ENCODE measurements around the gene EML5.

EML5 gene

DNA sequence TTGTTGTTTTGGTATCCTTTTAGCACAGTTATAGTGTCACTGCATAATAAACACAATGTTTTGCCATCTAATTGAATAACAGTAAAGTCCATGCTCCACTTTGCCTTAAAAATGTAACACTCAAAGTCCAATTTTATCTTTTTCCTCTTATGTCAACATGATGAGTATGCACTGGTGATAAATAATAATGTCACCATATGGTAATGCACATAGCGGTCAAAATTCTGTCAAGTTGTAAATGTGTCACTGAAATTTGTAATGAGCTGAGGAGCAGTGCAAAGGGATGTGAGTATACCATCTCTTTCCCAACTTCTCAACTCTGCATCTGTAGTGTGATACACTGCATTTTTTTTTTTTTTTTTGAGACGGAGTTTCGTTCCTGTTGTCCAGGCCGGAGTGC, 65.7 kb downstream of the EML5 start:
- H3K36me3 Mint-ChIP-seq: no peaks in the 10 kb centered on the region
- CTCF ChIA-PET: interaction anchor here (0.7 kb wide), 1 partner anchor 26 kb away, joined by 4 read pairs; no protein-coding TSS in a partner anchor
- no peaks in the 10 kb centered on the region for H3K27me3 Mint-ChIP-seq
- no peak overlapping the region for H3K4me3 Mint-ChIP-seq
- DNase-seq: no peak
- no peak overlapping the region for H3K27ac Mint-ChIP-seq
- no peaks in the 10 kb centered on the region for H3K4me1 Mint-ChIP-seq
- no peaks in the 10 kb centered on the region for H3K9me3 Mint-ChIP-seq

DNA sequence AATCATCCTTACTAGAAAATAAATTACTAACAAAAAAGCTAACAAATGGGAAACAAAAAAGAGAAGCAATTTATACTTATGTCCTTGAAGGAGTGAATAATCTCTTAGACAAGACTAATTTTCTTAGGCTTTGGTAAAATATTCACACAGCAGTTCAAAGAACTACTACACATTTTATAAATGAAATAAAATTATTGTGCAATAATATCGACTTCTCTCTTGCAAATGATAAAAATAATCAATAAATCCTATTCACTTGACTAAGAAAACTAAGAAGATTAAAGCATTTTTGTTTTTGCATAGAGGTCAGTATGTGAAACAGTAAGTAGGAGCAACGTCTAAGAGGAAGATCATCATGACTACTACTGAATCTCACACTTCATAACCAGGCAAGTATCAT, 82.0 kb downstream of the EML5 start:
- no peak overlapping the region for H3K27ac Mint-ChIP-seq
- no peak overlapping the region for H3K4me3 Mint-ChIP-seq
- CTCF ChIA-PET: no interaction called here
- no peaks in the 10 kb centered on the region for H3K36me3 Mint-ChIP-seq
- H3K9me3 Mint-ChIP-seq: no peaks in the 10 kb centered on the region
- no peaks in the 10 kb centered on the region for H3K4me1 Mint-ChIP-seq
- DNase-seq: no peak
- no peaks in the 10 kb centered on the region for H3K27me3 Mint-ChIP-seq

DNA sequence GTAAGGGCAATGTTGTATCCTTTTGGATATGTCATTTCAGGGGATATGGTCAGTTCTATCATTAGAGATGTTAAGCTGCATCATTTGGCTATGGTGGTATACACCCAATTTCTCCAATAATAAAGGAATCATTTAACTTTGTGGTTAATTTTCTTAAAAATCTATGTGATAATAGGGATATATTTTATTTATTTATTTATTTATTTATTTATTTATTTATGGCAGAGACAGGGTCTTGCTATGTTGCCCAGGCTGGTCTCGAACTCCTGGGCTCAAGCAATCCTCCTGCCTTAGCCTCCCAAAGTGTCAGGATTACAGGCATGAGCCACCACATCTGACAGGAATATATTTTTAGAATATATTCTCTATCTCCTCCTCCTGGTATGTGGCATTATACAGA, 85.7 kb downstream of the EML5 start:
- CTCF ChIA-PET: no interaction called here
- H3K36me3 Mint-ChIP-seq: no peaks in the 10 kb centered on the region
- no peak overlapping the region for H3K27ac Mint-ChIP-seq
- no peak overlapping the region for H3K4me3 Mint-ChIP-seq
- DNase-seq: no peak
- H3K4me1 Mint-ChIP-seq: no peaks in the 10 kb centered on the region
- H3K27me3 Mint-ChIP-seq: no peaks in the 10 kb centered on the region
- no peaks in the 10 kb centered on the region for H3K9me3 Mint-ChIP-seq

DNA sequence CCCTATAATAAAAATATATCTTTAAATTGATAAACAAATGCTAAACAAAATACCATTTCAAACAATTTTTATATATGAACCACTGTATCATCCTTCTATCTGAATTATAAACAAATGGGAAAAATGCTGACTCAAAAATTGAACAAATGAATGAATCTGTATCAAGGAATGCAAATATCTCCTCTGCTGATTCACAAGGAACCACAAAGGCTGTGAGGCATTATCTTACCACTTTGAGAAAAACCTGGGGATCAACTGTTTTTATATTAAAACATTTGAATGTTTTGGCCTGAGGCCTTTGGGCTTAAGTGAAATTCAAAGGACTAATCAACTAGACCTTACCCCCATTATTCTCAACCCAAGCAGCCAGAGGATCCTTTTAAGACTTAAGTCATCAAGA, 86.3 kb downstream of the EML5 start:
- Mint-ChIP-seq H3K9me3 (no peaks in the 10 kb centered on the region), H3K4me1 (no peaks in the 10 kb centered on the region), H3K27ac (no peak overlapping the region), H3K36me3 (no peaks in the 10 kb centered on the region), H3K27me3 (no peaks in the 10 kb centered on the region), H3K4me3 (no peak overlapping the region)
- DNase-seq: no peak
- CTCF ChIA-PET: no interaction called here

DNA sequence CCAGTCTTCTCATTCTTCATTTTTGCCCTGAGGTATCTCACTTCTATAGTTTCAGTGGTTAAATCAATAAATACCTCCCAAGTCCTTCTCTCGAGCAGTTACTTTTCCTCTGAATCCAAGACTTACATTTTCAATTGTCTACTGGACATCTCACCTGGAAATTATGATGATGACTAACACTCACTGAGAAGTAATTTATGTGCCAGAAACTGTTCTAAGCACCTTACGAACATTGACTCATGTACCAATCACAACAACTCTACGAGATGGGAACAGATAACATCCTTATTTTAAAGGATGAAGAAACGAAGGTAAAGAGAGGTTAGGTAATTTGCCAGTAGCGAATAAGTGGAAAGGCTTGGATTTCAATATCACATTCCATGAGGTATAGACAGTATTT, 94.1 kb downstream of the EML5 start:
- CTCF ChIA-PET: no interaction called here
- no peaks in the 10 kb centered on the region for H3K4me1 Mint-ChIP-seq
- no peaks in the 10 kb centered on the region for H3K9me3 Mint-ChIP-seq
- no peak overlapping the region for H3K4me3 Mint-ChIP-seq
- H3K27me3 Mint-ChIP-seq: no peaks in the 10 kb centered on the region
- H3K27ac Mint-ChIP-seq: no peak overlapping the region
- H3K36me3 Mint-ChIP-seq: no peaks in the 10 kb centered on the region
- no peak for DNase-seq

DNA sequence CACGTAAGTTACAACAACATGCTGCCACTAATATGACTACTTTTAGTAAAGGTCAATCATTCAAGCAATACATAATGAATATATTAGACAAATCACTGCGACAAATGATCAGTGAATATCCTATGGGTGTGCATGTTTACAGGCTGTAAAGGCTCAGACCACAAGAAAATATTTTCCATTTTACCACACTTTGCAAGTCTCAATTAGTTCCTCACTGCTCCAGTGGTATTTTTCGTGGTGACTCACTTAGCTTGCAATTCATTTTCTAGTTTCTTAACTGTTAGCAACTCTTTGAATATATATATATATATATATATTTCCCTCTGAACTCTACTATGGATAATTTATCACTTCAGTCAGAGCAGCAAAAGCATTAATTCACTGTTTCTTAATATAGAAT, 96.9 kb downstream of the EML5 start:
- DNase-seq: no peak
- Mint-ChIP-seq H3K9me3 (no peaks in the 10 kb centered on the region), H3K4me1 (no peaks in the 10 kb centered on the region), H3K36me3 (no peaks in the 10 kb centered on the region), H3K27me3 (no peaks in the 10 kb centered on the region), H3K4me3 (no peak overlapping the region), H3K27ac (no peak overlapping the region)
- CTCF ChIA-PET: interaction anchor here (0.6 kb wide), 1 partner anchor 123 kb away, joined by 3 read pairs; no protein-coding TSS in a partner anchor

DNA sequence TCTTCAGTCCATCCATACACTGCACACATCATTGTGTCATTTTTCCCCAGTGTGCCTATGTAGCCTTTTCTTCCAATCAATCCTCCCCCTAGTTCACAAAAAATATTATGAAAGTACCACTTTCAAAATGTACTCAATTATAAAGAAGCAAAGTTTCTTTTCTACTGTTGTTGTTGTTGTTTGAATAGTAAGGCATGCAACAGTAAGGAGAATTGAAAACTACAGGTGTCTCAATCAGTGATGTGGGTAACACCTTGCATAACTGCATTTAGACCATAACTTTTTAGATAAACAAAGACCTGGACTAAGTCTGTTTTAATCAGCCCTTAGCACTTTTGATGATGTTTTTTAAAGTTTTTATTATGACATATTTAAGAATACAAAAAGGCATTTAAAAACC, 104.4 kb downstream of the EML5 start:
- Mint-ChIP-seq H3K4me3 (no peak overlapping the region), H3K36me3 (no peaks in the 10 kb centered on the region), H3K4me1 (no peaks in the 10 kb centered on the region), H3K27ac (no peak overlapping the region), H3K27me3 (no peaks in the 10 kb centered on the region), H3K9me3 (no peaks in the 10 kb centered on the region)
- no peak for DNase-seq
- CTCF ChIA-PET: no interaction called here

DNA sequence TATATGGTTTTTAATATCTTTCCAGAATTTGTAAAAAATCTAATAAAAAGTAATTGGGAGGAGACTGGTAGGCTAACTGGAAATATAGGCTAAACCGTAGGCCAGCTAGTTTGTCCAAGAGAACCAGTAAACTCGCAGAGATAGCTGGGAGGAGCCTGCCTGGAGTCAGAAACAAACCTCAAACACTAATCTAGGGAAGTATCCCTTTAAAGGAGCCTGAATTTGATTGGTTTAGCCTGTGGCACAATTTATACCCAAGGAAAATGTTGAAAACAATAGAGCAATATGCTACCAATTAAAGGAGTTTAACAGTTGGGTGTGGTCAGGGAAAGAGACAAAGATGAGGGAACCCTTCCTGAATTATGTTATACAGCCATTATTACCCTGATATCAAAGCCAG, 109.6 kb downstream of the EML5 start:
- Mint-ChIP-seq H3K4me1 (no peaks in the 10 kb centered on the region), H3K9me3 (no peaks in the 10 kb centered on the region), H3K27ac (no peak overlapping the region), H3K4me3 (no peak overlapping the region), H3K27me3 (no peaks in the 10 kb centered on the region), H3K36me3 (no peaks in the 10 kb centered on the region)
- CTCF ChIA-PET: interaction anchor here (0.7 to 2.9 kb wide), 2 partner anchors 15 to 665 kb away, joined by 3 to 13 read pairs; no protein-coding TSS in a partner anchor
- no peak for DNase-seq

DNA sequence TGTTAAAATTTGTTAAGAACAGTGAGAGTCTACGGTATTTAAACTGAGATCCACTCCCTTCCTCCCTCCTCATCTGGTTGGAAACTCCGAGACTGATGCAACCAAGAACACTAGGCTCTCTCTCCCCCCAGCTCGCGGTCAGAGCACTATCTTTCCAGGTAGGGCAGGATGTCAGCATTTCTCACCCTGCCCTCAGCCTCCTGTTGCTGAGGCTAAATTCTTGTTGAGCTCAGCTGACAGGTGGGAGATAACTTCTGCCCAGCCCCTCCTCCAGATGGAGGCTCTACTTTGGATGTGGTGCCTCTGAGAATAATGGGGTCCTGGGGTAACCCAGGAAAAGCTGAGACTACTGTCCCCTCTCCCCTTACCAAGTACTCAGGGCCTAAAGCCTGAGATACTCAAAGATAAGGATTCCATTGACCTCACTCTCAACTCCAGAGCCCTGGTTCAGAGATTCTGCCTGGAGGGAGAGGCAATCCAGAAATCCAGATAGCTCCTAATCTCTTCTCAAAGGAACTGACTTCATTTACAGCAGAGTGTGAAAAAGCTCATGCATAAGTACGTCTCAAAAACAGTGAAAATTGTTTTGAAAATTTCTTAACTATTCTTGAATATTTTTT, 110.1 kb downstream of the EML5 start:
- no peak for DNase-seq

DNA sequence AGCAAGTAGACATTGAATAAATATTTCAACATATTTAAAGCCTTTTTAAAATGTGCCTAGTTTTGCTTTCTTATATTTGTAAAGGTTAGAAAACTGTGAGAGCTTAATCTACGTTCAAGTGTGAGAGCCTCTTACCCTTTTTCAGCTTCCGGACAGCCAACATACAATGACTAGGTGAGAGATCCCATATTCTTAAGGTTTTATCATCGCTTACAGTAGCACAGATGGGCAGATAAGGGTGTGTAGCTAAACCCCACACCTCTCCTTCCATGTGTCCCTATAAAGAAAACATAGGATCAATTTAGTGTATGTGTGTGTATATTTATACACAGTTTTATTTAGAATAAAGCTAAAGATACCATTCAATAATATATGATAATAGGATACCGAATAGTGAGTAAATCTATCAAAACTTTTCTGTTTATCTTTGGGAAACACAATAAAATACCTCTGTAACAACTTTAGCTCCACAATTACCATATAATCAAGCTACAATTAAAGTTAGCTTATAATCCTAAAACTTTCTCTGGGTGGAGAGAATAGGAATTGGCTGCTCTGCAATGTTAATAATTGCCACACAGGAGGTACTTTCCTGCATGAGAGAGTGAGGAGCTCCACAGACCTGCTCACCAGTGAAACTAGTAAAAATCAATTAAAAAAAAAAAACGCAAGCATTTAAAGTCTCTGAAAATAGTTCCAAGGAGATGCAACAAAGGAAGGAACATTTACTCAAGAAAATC, 110.8 kb downstream of the EML5 start:
- CTCF ChIA-PET: interaction anchor here (2.9 kb wide), 1 partner anchor 14 kb away, joined by 13 read pairs; no protein-coding TSS in a partner anchor
- Mint-ChIP-seq H3K36me3 (no peaks in the 10 kb centered on the region), H3K4me1 (no peaks in the 10 kb centered on the region), H3K9me3 (no peaks in the 10 kb centered on the region), H3K4me3 (no peak overlapping the region), H3K27me3 (no peaks in the 10 kb centered on the region), H3K27ac (no peak overlapping the region)
- no peak for DNase-seq

More for the DNA sequence above, 110.1 kb downstream of the EML5 start:
- Mint-ChIP-seq H3K27me3 (no peaks in the 10 kb centered on the region), H3K36me3 (no peaks in the 10 kb centered on the region), H3K27ac (no peak overlapping the region), H3K4me1 (no peaks in the 10 kb centered on the region), H3K4me3 (no peak overlapping the region), H3K9me3 (no peaks in the 10 kb centered on the region)
- CTCF ChIA-PET: interaction anchor here (2.9 kb wide), 1 partner anchor 14 kb away, joined by 13 read pairs; no protein-coding TSS in a partner anchor

DNA sequence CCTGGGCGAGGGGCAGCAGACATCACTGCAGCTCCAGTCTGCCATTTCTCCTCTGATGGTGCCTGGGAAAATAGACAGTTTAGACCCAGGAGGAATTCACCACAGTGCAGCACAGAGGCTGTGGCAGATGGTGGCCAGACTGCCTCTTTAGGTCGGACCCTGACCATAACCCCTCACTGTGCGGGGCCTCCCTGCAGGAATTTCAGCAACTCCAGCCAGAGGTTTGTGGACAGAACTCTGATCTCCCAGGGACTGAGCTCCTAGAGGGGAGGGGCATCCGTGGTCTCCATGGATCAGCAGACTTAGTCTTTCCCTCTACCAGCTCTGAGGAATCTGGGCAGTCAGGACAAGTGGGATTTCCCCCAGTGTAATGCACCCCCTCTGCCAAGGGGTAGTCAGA, 123.4 kb downstream of the EML5 start:
- Mint-ChIP-seq H3K27me3 (no peaks in the 10 kb centered on the region), H3K9me3 (peaks cover 10% of the 10 kb centered on the region), H3K27ac (no peak overlapping the region), H3K36me3 (peaks cover 10% of the 10 kb centered on the region), H3K4me1 (no peaks in the 10 kb centered on the region), H3K4me3 (no peak overlapping the region)
- CTCF ChIA-PET: interaction anchor here (1.3 to 3.8 kb wide), 4 partner anchors 8 to 200 kb away, joined by 4 to 21 read pairs (median 15); no protein-coding TSS in a partner anchor
- no peak for DNase-seq

DNA sequence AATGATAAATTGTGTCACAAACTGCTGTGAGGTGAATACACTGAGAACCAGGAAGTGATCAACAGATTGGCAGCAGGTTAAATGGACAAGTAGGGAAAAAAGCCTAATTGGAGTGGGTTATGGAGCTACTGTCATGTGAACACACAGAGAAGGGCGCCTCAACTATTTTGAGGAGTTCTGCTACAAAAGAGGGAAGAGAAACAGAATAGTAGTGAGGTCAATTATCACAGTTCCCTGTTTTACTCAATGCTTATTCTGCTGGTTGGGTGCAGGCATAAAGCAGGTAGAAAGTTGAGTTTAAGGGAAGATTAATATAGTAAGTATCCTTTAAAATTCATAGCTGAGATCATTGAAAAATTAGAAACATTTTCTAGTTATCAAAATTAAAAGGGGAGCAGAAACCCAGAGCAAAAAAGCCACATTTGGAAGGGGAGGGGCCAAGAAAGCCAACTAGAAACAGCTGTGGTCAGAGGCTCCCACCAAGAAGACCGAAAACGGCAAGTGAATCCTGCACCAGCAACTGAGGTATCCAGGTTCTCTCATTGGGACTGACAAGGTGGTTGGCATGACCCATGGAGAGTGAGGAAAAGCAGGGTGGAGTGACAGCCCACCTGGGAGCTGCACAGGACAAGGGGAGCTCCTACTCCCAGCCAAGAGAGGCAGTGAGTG, 124.2 kb downstream of the EML5 start:
- Mint-ChIP-seq H3K4me1 (no peaks in the 10 kb centered on the region), H3K27ac (no peak overlapping the region), H3K36me3 (peaks cover 10% of the 10 kb centered on the region), H3K9me3 (peaks cover 10% of the 10 kb centered on the region), H3K4me3 (no peak overlapping the region), H3K27me3 (no peaks in the 10 kb centered on the region)
- CTCF ChIA-PET: interaction anchor here (1.2 to 3.8 kb wide), 6 partner anchors 9 to 263 kb away, joined by 4 to 21 read pairs (median 11); no protein-coding TSS in a partner anchor
- no peak for DNase-seq

DNA sequence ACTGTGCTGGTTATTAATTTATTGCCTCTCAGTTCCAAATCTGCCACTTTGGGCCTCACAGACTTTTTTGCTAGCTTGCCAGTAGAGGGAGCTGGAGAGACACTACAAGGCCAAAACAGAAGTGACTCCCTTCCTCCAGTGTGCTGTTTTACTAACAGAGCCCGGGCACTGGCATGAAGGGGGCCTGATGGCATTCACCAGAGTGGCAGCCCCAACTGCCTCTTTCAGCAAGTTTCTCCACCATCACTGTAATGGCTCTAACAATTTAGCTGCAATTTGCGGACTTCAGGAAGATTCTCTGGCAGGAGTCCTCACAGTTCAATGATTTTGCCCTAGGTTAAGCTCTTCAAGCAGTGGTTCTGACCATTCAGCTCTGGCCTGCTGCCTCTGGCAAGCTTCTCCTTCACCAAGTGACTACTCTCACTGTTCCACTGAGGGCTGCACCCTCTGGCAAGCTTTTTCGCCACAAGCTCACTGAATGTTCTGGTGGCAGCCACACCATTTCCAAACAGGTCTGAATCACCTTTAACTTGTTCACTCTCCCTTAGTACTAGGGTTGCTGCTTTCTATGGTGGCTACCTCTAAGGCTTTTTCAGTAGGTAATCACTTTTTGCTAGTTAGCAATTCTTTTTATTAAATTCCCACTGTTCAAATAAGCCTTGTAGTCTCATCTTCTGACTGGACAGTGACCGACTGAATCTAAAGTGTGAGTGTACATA, 125.0 kb downstream of the EML5 start:
- Mint-ChIP-seq H3K9me3 (peaks cover 10% of the 10 kb centered on the region), H3K27ac (no peak overlapping the region), H3K4me1 (no peaks in the 10 kb centered on the region), H3K4me3 (no peak overlapping the region), H3K27me3 (no peaks in the 10 kb centered on the region), H3K36me3 (peaks cover 8% of the 10 kb centered on the region)
- CTCF ChIA-PET: interaction anchor here (0.6 to 3.8 kb wide), 13 partner anchors 10 to 338 kb away, joined by 3 to 21 read pairs (median 3); partner anchors contain the start of gene TTC8
- DNase-seq: peak; percentile 45

DNA sequence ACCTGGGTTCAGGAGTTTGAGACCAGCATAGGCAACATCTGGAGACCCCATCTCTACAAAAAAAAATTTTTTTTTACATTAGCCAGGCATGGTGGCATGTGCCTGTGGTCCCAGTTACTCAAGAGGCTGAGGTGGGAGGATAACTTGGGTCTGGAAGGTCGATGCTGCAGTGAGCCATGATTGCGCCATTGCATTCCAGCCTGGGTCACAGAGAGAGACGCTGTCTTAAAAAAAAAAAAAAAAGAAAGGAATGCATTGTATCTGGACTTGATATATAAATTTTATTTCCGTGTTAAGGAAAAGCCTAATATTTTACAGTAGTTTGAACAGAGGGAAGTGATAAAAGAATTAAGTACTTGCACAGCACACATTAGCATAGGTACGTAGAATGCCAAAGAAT, 132.7 kb downstream of the EML5 start:
- Mint-ChIP-seq H3K4me3 (no peak overlapping the region), H3K9me3 (peaks cover 8% of the 10 kb centered on the region), H3K4me1 (no peaks in the 10 kb centered on the region), H3K27me3 (no peaks in the 10 kb centered on the region), H3K27ac (no peak overlapping the region), H3K36me3 (peaks cover 6% of the 10 kb centered on the region)
- no peak for DNase-seq
- CTCF ChIA-PET: no interaction called here

Data from activated naive CD4-positive, alpha-beta T cell treated with anti-CD3 and anti-CD28 coated beads, Interleukin-2, amount 10 ng/mL, durations not matched to agents 7 days and 5 days (primary cell).